Vagina (tissue), 2 donors: Measurements from ENCODE around the gene PPP4R1.

Experiments used
- POLR2AphosphoS5 ChIP-seq, 2 donors: sonication (generic); formaldehyde crosslinking; IDR thresholded peaks; one replicate each; pipeline ENCODE4 v1.9.0; 2017; ENCODE audit warnings: antibody characterized with exemption in 2 of 2, mild to moderate bottlenecking in 2 of 2, low read depth in 1 of 2; ENCODE audit not compliant: insufficient read depth in 1 of 2
- TF ChIP-seq, protein P1 (sequence below), 3 experiments: fragments of 450-650 bp in 2 of 3; fragments of 200-600 bp in 1 of 3; sonication (generic) in 1 of 3; IDR thresholded peaks; one replicate each; pipeline ENCODE4 v1.5.1; 2017 to 2019; ENCODE audit warnings: antibody characterized with exemption in 3 of 3, mild to moderate bottlenecking in 2 of 3, moderate library complexity in 2 of 3

DNA sequence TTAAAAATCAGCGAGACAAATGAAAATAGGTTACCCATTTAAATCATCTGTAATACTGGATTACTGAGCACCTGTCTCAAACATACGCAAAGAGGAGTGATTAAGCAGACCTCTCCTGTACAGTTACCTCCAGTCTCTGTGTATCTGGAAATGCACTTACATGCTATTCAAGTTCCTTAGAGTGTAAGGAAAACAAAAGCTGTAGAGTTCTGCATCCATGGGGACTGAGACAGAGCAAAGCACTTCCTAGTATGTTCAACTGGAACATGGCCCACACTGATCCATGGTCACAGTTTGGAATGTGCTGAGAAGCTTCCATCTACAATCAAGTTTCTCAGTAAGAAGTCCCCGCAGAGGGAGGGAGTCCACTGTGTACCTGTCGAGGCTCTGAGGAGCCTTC, 63.9 kb downstream of the PPP4R1 start:
- TF ChIP-seq, protein P1, sequence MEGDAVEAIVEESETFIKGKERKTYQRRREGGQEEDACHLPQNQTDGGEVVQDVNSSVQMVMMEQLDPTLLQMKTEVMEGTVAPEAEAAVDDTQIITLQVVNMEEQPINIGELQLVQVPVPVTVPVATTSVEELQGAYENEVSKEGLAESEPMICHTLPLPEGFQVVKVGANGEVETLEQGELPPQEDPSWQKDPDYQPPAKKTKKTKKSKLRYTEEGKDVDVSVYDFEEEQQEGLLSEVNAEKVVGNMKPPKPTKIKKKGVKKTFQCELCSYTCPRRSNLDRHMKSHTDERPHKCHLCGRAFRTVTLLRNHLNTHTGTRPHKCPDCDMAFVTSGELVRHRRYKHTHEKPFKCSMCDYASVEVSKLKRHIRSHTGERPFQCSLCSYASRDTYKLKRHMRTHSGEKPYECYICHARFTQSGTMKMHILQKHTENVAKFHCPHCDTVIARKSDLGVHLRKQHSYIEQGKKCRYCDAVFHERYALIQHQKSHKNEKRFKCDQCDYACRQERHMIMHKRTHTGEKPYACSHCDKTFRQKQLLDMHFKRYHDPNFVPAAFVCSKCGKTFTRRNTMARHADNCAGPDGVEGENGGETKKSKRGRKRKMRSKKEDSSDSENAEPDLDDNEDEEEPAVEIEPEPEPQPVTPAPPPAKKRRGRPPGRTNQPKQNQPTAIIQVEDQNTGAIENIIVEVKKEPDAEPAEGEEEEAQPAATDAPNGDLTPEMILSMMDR (IDR thresholded peaks at IDR 0.05), result no peak
- no peak for TF ChIP-seq POLR2AphosphoS5 (IDR thresholded peaks at IDR 0.05; ENCODE audit: insufficient read depth in 1 of 2, low read depth in 1 of 2)
